AG10803 (cell line): ENCODE results near the gene BAIAP3.

Experiments
- DNase-seq: peaks from one replicate; pipeline ENCODE4 v3.0.0; 2010; ENCODE audit warnings: low read depth
- H3K4me3 ChIP-seq: 2 replicates; pipeline ENCODE4 v1.5.1; 2011; ENCODE audit warnings: mild to moderate bottlenecking, low read length, control low read depth
- CTCF ChIP-seq: conservative IDR thresholded peaks from 2 replicates; pipeline ENCODE4 v1.5.1; 2011; ENCODE audit warnings: mild to moderate bottlenecking, low read length, control low read depth, inconsistent platforms

BAIAP3 gene

GRCh38 chr16:1297018-1297696 lies 36.3 kb upstream of the BAIAP3 start:
- H3K4me3 ChIP-seq: no peak overlapping the region
- peak; percentile 34 for DNase-seq
- TF ChIP-seq CTCF: no peak

GRCh38 chr16:1298406-1298805 lies 35.0 kb upstream of the BAIAP3 start:
- no peak overlapping the region for H3K4me3 ChIP-seq
- no peak for TF ChIP-seq CTCF
- no peak for DNase-seq

- no peak overlapping the region for H3K4me3 ChIP-seq
- no peak for DNase-seq
- no peak for TF ChIP-seq CTCF
Measured at GRCh38 chr16:1299012-1299867, 34.2 kb upstream of the BAIAP3 start.

GRCh38 chr16:1299868-1300203 lies 33.6 kb upstream of the BAIAP3 start:
- TF ChIP-seq CTCF: no peak
- no peak for DNase-seq
- no peak overlapping the region for H3K4me3 ChIP-seq

GRCh38 chr16:1300664-1301476 lies 32.6 kb upstream of the BAIAP3 start:
- TF ChIP-seq CTCF: peak; percentile 64
- H3K4me3 ChIP-seq: no peak overlapping the region
- peak; percentile 34 for DNase-seq

GRCh38 chr16:1301562-1301961 lies 31.9 kb upstream of the BAIAP3 start:
- DNase-seq: no peak
- TF ChIP-seq CTCF: no peak
- no peak overlapping the region for H3K4me3 ChIP-seq
